ENCODE data around the gene PAQR9. TPM values are rescaled to one million over a fixed set of nuclear protein-coding genes. Genes with fewer than 3 reads are reported as not detected.

Gene PAQR9
- total and polyA plus RNA-seq, 2 of the 13 experiments (the other 11 are each of a cell fraction or from before 2014, with no cell fraction given), result 3.7 to 10.3 TPM

- peak; percentile 55; the same call in 1 of the 2 replicates for TF ChIP-seq ZBTB38 (CRISPR knock-in tag; IDR thresholded peaks at IDR 0.05)
- TF ChIP-seq MTA3 (CRISPR knock-in tag; IDR thresholded peaks at IDR 0.05), result no peak
- no peak for TF ChIP-seq CHD2 (IDR thresholded peaks at IDR 0.05; ENCODE audit: low read depth, low read length)
- TF ChIP-seq PLRG1 (conservative IDR thresholded peaks at IDR 0.05), result no peak
- no peak for TF ChIP-seq RARG (CRISPR knock-in tag; IDR thresholded peaks at IDR 0.05; ENCODE audit: low read depth)
- TF ChIP-seq REL (CRISPR knock-in tag; conservative IDR thresholded peaks at IDR 0.05), result no peak
- no peak for TF ChIP-seq WIZ (CRISPR knock-in tag; IDR thresholded peaks at IDR 0.05)
- TF ChIP-seq, protein P1, sequence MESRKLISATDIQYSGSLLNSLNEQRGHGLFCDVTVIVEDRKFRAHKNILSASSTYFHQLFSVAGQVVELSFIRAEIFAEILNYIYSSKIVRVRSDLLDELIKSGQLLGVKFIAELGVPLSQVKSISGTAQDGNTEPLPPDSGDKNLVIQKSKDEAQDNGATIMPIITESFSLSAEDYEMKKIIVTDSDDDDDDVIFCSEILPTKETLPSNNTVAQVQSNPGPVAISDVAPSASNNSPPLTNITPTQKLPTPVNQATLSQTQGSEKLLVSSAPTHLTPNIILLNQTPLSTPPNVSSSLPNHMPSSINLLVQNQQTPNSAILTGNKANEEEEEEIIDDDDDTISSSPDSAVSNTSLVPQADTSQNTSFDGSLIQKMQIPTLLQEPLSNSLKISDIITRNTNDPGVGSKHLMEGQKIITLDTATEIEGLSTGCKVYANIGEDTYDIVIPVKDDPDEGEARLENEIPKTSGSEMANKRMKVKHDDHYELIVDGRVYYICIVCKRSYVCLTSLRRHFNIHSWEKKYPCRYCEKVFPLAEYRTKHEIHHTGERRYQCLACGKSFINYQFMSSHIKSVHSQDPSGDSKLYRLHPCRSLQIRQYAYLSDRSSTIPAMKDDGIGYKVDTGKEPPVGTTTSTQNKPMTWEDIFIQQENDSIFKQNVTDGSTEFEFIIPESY (CRISPR knock-in tag; IDR thresholded peaks at IDR 0.05), result no peak; the same call in 1 of the 2 replicates
- no peak for TF ChIP-seq NBN (conservative IDR thresholded peaks at IDR 0.05)
- TF ChIP-seq ZNF619 (CRISPR knock-in tag; IDR thresholded peaks at IDR 0.05), result no peak
- TF ChIP-seq ARID5B (CRISPR knock-in tag; IDR thresholded peaks at IDR 0.05), result peak; percentile 89
- TF ChIP-seq ZNF678 (CRISPR knock-in tag; IDR thresholded peaks at IDR 0.05), result no peak
- peak; percentile 51; the same call in 1 of the 2 replicates for TF ChIP-seq ZNF607 (CRISPR knock-in tag; IDR thresholded peaks at IDR 0.05; ENCODE audit: borderline replicate concordance)
- no peak for TF ChIP-seq ATAD3A (CRISPR knock-in tag; IDR thresholded peaks at IDR 0.05)
- TF ChIP-seq KLF12 (CRISPR knock-in tag; IDR thresholded peaks at IDR 0.05; ENCODE audit: borderline replicate concordance), result no peak
- no peak for TF ChIP-seq MYNN (CRISPR knock-in tag; IDR thresholded peaks at IDR 0.05; ENCODE audit: low read depth)
- TF ChIP-seq SMARCC2 (IDR thresholded peaks at IDR 0.05), result no peak
- peak; percentile 66; the same call in 1 of the 2 replicates for TF ChIP-seq ZNF136 (CRISPR knock-in tag; IDR thresholded peaks at IDR 0.05; ENCODE audit: low read depth)
- TF ChIP-seq ZNF576 (CRISPR knock-in tag; IDR thresholded peaks at IDR 0.05), result no peak
- TF ChIP-seq ATF3 (CRISPR knock-in tag; IDR thresholded peaks at IDR 0.05), result peak; percentile 92
- TF ChIP-seq ZNF224 (CRISPR knock-in tag; IDR thresholded peaks at IDR 0.05), result no peak
- 0 out of 4 replicates have a peak, but pooled peaks of 1 of the 2 experiments have one; percentile 54 for TF ChIP-seq KLF16 (CRISPR knock-in tag; IDR thresholded peaks at IDR 0.05)
- TF ChIP-seq RCOR2 (CRISPR knock-in tag; IDR thresholded peaks at IDR 0.05), result peak; percentile 66; the same call in 1 of the 2 replicates
- TF ChIP-seq CHCHD3 (CRISPR knock-in tag; IDR thresholded peaks at IDR 0.05), result no peak
- no peak for TF ChIP-seq PRPF4 (IDR thresholded peaks at IDR 0.05; ENCODE audit: low read depth, low read length, poor library complexity, severe bottlenecking)
- no peak for TF ChIP-seq ZNF10 (CRISPR knock-in tag; IDR thresholded peaks at IDR 0.05; ENCODE audit: borderline replicate concordance, low read depth)
These were observed 13.3 kb upstream of the PAQR9 start (continued) for GRCh38 chr3:142976621-142977398.
